K562 (cell line): ENCODE data around the gene UNC50. TPM values are rescaled to one million over a fixed set of nuclear protein-coding genes. Genes with fewer than 3 reads are reported as not detected.
A peak's percentile ranks its signal among the peaks of the same experiment; 100 is the strongest.

ENCODE experiments used
- ADNP ChIP-seq: fragments of 200-800 bp; sonication (Bioruptor generic); IDR thresholded peaks from 2 replicates; pipeline ENCODE4 v1.6.1; 2016; ENCODE audit warnings: missing genetic modification characterization, missing compliant biosample characterization
- FOXP4 ChIP-seq: sonication (generic); formaldehyde crosslinking; IDR thresholded peaks from 2 replicates; pipeline ENCODE4 v1.8.0; 2022; ENCODE audit warnings: mild to moderate bottlenecking, missing genetic modification reagents, borderline replicate concordance
- FUS ChIP-seq: fragments of 200-400 bp; formaldehyde crosslinking; optimal IDR thresholded peaks from 2 replicates; pipeline ENCODE3; 2017; ENCODE audit warnings: low read depth, low read length
- HES1 ChIP-seq: fragments of 450-650 bp; IDR thresholded peaks from 2 replicates; pipeline ENCODE4 v1.6.1; 2016; ENCODE audit warnings: low read depth, mild to moderate bottlenecking, moderate library complexity
- HINFP ChIP-seq: fragments of 450-650 bp; conservative IDR thresholded peaks from 2 replicates; pipeline ENCODE4 v1.6.1; 2016; ENCODE audit warnings: missing genetic modification characterization, low read depth, mild to moderate bottlenecking, control low read depth, missing compliant biosample characterization
- MTA1 ChIP-seq: fragments of 450-650 bp; IDR thresholded peaks from 2 replicates; pipeline ENCODE4 v1.6.1; 2017; ENCODE audit warnings: borderline replicate concordance
- NELFE ChIP-seq: IDR thresholded peaks from 2 replicates; pipeline ENCODE4 v1.6.1; 2011; ENCODE audit warnings: mild to moderate bottlenecking; ENCODE audit not compliant: insufficient read depth, insufficient read length
- POLR2G ChIP-seq: fragments of 200-400 bp; formaldehyde crosslinking; IDR thresholded peaks from 2 replicates; pipeline ENCODE4 v1.6.1; 2017; ENCODE audit warnings: low read depth, mild to moderate bottlenecking, antibody characterized with exemption, low read length, moderate library complexity
- RBFOX2 ChIP-seq: fragments of 200-400 bp; formaldehyde crosslinking; IDR thresholded peaks from 2 replicates; pipeline ENCODE4 v1.6.1; 2017; ENCODE audit warnings: low read depth, mild to moderate bottlenecking, low read length, moderate library complexity
- SNIP1 ChIP-seq: fragments of 450-650 bp; IDR thresholded peaks from 2 replicates; pipeline ENCODE4 v1.7.1; 2017; ENCODE audit warnings: low read depth, mild to moderate bottlenecking
- SREBF2 ChIP-seq: sonication (generic); formaldehyde crosslinking; IDR thresholded peaks from 2 replicates; pipeline ENCODE4 v1.4.0; 2020; ENCODE audit warnings: mild to moderate bottlenecking, missing genetic modification reagents
- TAL1 ChIP-seq: fragments of 450-650 bp; IDR thresholded peaks from 2 replicates; pipeline ENCODE4 v1.6.1; 2016; ENCODE audit warnings: mild to moderate bottlenecking
- ZBTB26 ChIP-seq: fragments of 450-650 bp; formaldehyde crosslinking; IDR thresholded peaks from 2 replicates; pipeline ENCODE4 v1.4.0; 2022; ENCODE audit warnings: missing genetic modification characterization
- polyA plus RNA-seq, 8 experiments: library from polyadenylated mRNA; depleted of rRNA in 4 of 8; stranded (reverse) in 5 of 8; unstranded in 3 of 8; fragments of >200 nt; fragmentation: Nextera tagmentation in 2 of 8; fragmentation: Illumina TruSeq in 1 of 8; extraction: Ambion mirVana in 2 of 8; extraction: Trizol in 1 of 8; gene quantifications; 2 replicates each; pipeline versions ENCODE4 v1.2.1 to v1.2.3, GENCODE V29; 2011 to 2014; ENCODE audit warnings: inconsistent platforms in 1 of 8, missing spikeins in 1 of 8
- total RNA-seq, 7 experiments: library from RNA; depleted of rRNA in 6 of 7; stranded (reverse); fragments of >200 nt in 6 of 7; fragmentation: Illumina TruSeq in 2 of 7; extraction: Trizol in 2 of 7; gene quantifications; 2 replicates each; pipeline versions ENCODE4 v1.2.1 to v1.2.3, GENCODE V29; 2011 to 2021; ENCODE audit warnings: low replicate concordance in 1 of 7
- TF ChIP-seq, protein P1 (sequence below), 2 experiments: IDR thresholded peaks; 2 replicates each; pipeline ENCODE4 v1.6.1; 2012; ENCODE audit warnings: improper control_type of control experiment in 2 of 2, low read depth in 2 of 2, low read length in 2 of 2, borderline replicate concordance in 1 of 2

The UNC50 gene
- total and polyA plus RNA-seq, 9 of the 15 experiments (the other 6 are each of a cell fraction or from before 2014, with no cell fraction given), result 30.0 to 52.9 (median 35.9) TPM

GRCh38 chr2:98608116-98608961 is at the start of gene UNC50, which contains the start of gene COA5 (continued):
- TF ChIP-seq HINFP (tag) (peak; percentile 75), FUS (peak; percentile 23), ADNP (tag) (no peak), SREBF2 (CRISPR knock-in tag) (no peak), MTA1 (no peak), ZBTB26 (CRISPR knock-in tag) (no peak), POLR2G (peak; percentile 98), FOXP4 (peak; percentile 52; the same call in 1 of the 2 replicates), HES1 (no peak), TAL1 (no peak), NELFE (no peak), SNIP1 (no peak), RBFOX2 (peak; percentile 98)
- TF ChIP-seq, protein P1, sequence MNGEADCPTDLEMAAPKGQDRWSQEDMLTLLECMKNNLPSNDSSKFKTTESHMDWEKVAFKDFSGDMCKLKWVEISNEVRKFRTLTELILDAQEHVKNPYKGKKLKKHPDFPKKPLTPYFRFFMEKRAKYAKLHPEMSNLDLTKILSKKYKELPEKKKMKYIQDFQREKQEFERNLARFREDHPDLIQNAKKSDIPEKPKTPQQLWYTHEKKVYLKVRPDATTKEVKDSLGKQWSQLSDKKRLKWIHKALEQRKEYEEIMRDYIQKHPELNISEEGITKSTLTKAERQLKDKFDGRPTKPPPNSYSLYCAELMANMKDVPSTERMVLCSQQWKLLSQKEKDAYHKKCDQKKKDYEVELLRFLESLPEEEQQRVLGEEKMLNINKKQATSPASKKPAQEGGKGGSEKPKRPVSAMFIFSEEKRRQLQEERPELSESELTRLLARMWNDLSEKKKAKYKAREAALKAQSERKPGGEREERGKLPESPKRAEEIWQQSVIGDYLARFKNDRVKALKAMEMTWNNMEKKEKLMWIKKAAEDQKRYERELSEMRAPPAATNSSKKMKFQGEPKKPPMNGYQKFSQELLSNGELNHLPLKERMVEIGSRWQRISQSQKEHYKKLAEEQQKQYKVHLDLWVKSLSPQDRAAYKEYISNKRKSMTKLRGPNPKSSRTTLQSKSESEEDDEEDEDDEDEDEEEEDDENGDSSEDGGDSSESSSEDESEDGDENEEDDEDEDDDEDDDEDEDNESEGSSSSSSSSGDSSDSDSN (IDR thresholded peaks at IDR 0.05; ENCODE audit: borderline replicate concordance in 1 of 2, low read depth in 2 of 2, low read length in 2 of 2), result peak; percentile 75 to 91; a peak in 3 of 4 replicates
